PC-9 (cell line): ENCODE results near the gene NDE1.

ENCODE experiments used
- CTCF ChIP-seq: fragments of 200-600 bp; sonication (generic); conservative IDR thresholded peaks from 2 replicates; pipeline ENCODE4 v1.6.1; 2017; ENCODE audit warnings: mixed run types, antibody characterized with exemption, mild to moderate bottlenecking, moderate library complexity
- EZH2 ChIP-seq: fragments of 200-600 bp; sonication (generic); IDR thresholded peaks from 2 replicates; pipeline ENCODE4 v1.8.0; 2017; ENCODE audit warnings: antibody characterized with exemption, low read depth

- no peak for TF ChIP-seq EZH2
- no peak for TF ChIP-seq CTCF
These were observed 55.1 kb downstream of the NDE1 start for GRCh38 chr16:15705064-15705565.
